HEK293T (cell line): ENCODE measurements around the gene CHD9NB.

Experiments used
- CTBP1 ChIP-seq: fragments of 450-650 bp; IDR thresholded peaks from 2 replicates; pipeline ENCODE4 v1.6.1; 2016; ENCODE audit warnings: borderline replicate concordance
- LEF1 ChIP-seq: fragments of 450-650 bp; IDR thresholded peaks from 2 replicates; pipeline ENCODE4 v1.6.1; 2017; ENCODE audit warnings: mild to moderate bottlenecking, borderline replicate concordance
- SP1 ChIP-seq: fragments of 450-650 bp; IDR thresholded peaks from 2 replicates; pipeline ENCODE4 v1.6.1; 2017

DNA sequence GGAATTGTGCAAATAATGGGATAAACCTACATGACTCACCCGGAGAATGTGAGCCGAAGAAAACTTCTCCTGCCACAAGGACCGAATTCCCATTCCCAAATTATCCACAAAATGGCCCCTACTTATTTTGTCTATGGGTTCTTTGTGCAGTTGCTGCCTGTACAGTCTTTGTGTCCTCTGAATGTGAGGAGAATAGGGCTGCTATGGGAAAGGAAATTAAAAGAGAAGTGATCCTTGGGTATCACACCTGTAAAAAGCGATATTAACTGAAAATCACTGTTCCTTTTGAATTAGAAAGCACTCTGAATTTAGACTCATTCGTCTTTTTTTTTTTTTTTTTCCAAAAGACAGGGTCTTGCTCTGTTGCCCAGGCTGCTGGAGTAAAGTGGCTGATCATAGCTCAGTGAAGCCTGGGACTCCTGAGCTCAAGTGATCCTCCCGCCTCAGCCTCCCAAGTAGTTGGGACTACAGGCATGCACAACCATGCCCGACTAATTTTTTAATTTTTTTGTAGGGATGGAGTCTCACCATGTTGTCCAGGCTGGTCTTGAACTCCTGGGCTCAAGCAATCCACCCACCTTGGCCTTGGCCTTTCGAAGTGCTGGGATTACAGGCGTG lies 47.5 kb upstream of the CHD9NB start:
- TF ChIP-seq LEF1 = no peak
- TF ChIP-seq SP1 = no peak
- no peak for TF ChIP-seq CTBP1
